ENCODE measurements around the gene IRF8.

IRF8 gene

DNA sequence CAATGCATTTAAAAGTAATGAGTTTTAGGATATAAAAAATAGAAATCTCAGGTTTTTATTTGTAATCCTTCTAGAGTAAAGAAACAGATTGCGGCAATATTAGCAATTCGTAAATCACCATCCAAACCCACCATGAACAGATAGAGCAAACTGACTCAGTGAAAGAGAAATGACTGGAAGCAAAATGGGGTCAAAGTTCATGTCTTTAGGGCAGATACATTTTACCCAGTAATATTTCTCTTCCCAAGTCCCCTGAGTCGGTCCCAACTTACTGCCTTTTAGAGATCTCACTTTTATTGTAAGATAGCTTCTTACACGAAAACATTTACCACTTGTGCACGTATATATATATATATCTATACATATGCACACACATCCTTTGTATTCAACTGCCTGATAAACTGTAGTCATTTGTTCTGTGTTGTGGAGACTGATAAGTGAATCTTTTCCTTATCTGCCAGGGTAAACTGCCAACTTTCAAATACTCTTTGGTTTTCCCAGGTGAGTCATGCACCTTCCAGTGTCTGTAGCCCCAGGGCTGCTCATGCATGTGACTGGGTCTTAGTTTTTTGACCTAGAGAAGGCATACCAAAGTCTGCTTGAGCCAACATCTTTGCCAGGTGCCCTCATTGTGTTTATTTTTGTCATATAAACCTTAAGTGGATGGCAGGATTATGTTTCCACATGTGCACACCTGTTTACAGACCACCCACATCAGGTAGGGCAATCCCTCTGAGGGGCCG lies 7.8 kb upstream of the IRF8 start:
- DNase-seq = no peak
- Histone ChIP-seq H3K36me3 (no peaks in the 10 kb centered on the region), H3K27me3 (peaks cover 0 to 59% of the 10 kb centered on the region in 2 donors), H3K9me3 (no peaks in the 10 kb centered on the region), H3K27ac (no peak overlapping the region), H3K4me1 (no peaks in the 10 kb centered on the region), H3K4me3 (no peak overlapping the region)
- intact Hi-C loops (cut with DNase I; ENCODE audit: low total_unique reads) = no loop called here
- TF ChIP-seq, protein P1, sequence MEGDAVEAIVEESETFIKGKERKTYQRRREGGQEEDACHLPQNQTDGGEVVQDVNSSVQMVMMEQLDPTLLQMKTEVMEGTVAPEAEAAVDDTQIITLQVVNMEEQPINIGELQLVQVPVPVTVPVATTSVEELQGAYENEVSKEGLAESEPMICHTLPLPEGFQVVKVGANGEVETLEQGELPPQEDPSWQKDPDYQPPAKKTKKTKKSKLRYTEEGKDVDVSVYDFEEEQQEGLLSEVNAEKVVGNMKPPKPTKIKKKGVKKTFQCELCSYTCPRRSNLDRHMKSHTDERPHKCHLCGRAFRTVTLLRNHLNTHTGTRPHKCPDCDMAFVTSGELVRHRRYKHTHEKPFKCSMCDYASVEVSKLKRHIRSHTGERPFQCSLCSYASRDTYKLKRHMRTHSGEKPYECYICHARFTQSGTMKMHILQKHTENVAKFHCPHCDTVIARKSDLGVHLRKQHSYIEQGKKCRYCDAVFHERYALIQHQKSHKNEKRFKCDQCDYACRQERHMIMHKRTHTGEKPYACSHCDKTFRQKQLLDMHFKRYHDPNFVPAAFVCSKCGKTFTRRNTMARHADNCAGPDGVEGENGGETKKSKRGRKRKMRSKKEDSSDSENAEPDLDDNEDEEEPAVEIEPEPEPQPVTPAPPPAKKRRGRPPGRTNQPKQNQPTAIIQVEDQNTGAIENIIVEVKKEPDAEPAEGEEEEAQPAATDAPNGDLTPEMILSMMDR (IDR thresholded peaks at IDR 0.05) = no peak

DNA sequence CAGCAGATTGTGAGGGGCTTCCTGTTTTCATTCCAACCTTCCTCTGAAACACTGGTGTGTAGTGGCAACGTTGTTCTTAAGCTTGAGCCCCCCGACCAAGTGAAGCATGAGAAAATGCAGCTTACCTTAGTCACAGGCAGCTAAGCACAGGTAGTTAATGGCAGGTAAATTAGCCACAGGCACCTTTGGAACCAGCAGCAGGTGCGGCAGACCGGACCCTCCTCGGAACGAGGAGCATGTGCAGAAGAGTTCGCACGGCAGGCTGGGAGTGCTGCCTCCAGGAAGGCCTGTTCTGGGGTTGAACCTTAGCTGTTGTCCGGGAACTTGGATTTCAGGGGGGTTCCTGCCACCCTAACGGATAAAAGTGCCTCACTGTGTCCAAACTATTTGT lies 7.2 kb upstream of the IRF8 start:
- no peak for DNase-seq
- intact Hi-C loops (cut with DNase I; ENCODE audit: low total_unique reads) = no loop called here
- no peaks in the 10 kb centered on the region for H3K4me1 ChIP-seq
- H3K4me3 ChIP-seq = no peak overlapping the region
- H3K27me3 ChIP-seq = peaks cover 0 to 57% of the 10 kb centered on the region in 2 donors
- TF ChIP-seq, protein P1 (IDR thresholded peaks at IDR 0.05) = no peak
- no peaks in the 10 kb centered on the region for H3K9me3 ChIP-seq
- no peaks in the 10 kb centered on the region for H3K36me3 ChIP-seq
- H3K27ac ChIP-seq = no peak overlapping the region

DNA sequence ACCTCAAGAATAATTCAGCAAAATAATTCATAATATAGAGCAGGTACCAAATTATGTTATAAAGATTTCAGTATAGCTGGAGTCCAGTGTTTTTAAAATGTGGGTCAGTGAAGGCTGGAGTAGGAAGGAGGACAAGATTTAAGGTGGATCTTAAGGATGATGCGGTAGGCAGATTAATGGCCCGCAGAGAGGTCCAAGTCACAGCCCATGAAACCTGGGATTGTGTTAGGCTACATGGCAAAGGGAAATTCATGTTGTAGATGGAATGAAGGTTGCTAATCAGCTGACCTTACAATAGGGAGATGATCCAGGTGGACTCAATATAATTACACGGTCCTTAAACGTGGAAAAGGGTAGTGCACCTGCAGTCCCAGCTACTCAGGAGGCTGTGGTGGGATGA lies 6.2 kb upstream of the IRF8 start:
- intact Hi-C loops (cut with DNase I; ENCODE audit: low total_unique reads) = no loop called here
- DNase-seq = no peak
- Histone ChIP-seq H3K9me3 (no peaks in the 10 kb centered on the region), H3K27me3 (peaks cover 0 to 59% of the 10 kb centered on the region in 2 donors), H3K27ac (no peak overlapping the region), H3K4me3 (no peak overlapping the region), H3K4me1 (no peaks in the 10 kb centered on the region), H3K36me3 (no peaks in the 10 kb centered on the region)
- TF ChIP-seq, protein P1 (IDR thresholded peaks at IDR 0.05) = no peak

DNA sequence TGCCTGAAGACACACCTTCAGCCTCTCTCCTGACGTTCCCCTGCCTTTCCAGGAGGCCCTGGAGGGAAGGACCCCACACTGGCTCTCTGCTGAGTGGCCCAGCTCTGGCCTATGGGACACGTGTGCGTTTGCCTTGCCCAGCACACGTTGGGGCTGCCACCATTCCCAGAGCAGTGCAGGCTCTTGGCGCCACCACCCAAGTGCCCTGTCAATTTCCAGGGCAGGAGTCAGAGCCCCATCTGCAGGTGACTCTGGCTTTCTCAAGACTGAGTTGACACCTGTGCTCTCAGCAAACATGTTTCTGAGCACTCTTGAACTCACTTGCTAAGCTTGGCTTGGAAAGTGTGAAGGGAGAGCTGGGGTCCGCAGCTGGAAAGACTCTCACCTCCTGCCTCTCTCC lies 4.7 kb upstream of the IRF8 start:
- no peak for DNase-seq
- H3K9me3 ChIP-seq = no peaks in the 10 kb centered on the region
- peaks cover 0 to 12% (median 10%) of the 10 kb centered on the region in 4 donors for H3K4me1 ChIP-seq
- no peak overlapping the region for H3K27ac ChIP-seq
- TF ChIP-seq, protein P1 (IDR thresholded peaks at IDR 0.05) = no peak
- intact Hi-C loops (cut with DNase I; ENCODE audit: low total_unique reads) = no loop called here
- no peaks in the 10 kb centered on the region for H3K36me3 ChIP-seq
- peaks cover 0 to 64% of the 10 kb centered on the region in 2 donors for H3K27me3 ChIP-seq
- no peak overlapping the region for H3K4me3 ChIP-seq

DNA sequence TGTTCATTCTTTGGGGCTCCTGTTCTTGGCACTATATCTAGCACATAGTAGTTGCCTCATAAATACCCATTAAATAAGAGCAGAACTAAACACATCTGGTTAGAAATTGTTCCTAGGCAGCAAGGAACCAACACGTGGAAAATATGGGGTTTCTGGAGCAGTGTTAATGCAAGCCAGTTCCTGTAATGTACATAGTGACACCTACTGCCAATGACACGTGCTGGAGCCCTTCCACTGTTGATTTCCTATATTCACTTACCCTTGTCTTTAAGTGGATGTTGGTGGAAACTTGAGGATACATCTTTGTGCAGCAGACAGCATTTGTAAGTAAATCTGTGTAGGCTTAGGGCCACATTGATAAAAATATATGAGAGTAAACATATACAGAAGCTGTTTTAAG lies 1.6 kb upstream of the IRF8 start:
- TF ChIP-seq, protein P1 (IDR thresholded peaks at IDR 0.05) = no peak
- Histone ChIP-seq H3K27ac (no peak overlapping the region), H3K9me3 (no peaks in the 10 kb centered on the region), H3K27me3 (peaks cover 0 to 81% of the 10 kb centered on the region in 2 donors), H3K36me3 (no peaks in the 10 kb centered on the region), H3K4me3 (no peak overlapping the region), H3K4me1 (peaks cover 0 to 15% (median 11%) of the 10 kb centered on the region in 4 donors)
- no peak for DNase-seq
- intact Hi-C loops (cut with DNase I; ENCODE audit: low total_unique reads) = no loop called here
